ENCODE measurements around the gene HIRIP3. TPM values are rescaled to one million over a fixed set of nuclear protein-coding genes. Genes with fewer than 3 reads are reported as not detected.

The HIRIP3 gene
- total and polyA plus RNA-seq, 5 experiments from 2014 or later = 10.6 to 30.1 (median 16.6) TPM

DNA sequence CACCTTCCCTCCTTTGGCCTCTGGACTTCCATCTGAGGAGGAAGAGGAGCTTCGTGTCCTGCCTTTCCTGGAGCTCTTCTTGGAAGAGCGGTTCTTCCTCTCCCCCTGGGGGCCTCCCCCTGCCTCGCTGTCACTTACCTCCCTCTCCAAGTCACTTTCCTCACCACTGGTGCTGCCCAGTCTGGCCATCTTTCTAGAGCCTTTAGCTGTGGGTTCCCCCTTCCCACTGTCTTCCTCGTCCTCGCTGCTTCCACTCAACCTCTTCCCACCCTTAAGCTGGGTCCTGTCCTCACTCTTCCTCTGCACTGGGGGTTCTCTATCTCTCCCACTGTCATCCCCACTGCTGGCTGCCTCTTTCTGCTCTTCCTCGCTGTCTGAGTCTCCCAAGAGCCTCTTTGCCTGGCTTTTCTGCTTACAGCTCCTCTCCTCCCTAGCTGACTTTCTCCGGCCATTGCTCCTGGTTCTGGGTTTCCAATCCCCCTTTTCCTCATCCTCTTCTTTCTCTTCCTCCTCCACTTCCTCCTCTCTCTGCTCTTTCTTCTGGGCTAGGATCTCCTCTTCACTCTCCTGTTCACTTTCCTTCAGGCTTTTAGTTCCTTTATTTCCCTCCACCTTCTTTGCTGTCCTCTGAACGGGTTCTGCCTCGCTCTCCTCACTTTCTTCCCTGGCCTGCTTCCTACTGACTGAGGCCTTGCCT is 1.4 kb downstream of the HIRIP3 start:
- Mint-ChIP-seq H3K4me1 (peaks cover 26 to 40% (median 35%) of the 10 kb centered on the region in 4 donors), H3K27me3 (no peaks in the 10 kb centered on the region), H3K9me3 (no peaks in the 10 kb centered on the region), H3K36me3 (peaks cover 0 to 44% (median 2%) of the 10 kb centered on the region in 3 donors), H3K27ac (peak overlapping the region in 9 of 10 donors; percentile 19 to 93 (median 56)), H3K4me3 (peak overlapping the region; percentile 55 to 100 (median 96))
- POLR2A ChIA-PET = interaction anchor here (0.6 to 4.2 kb wide), 7 partner anchors 11 to 186 kb away, joined by 3 to 39 read pairs (median 6); partner anchors contain the start of genes KCTD13, TAOK2 and TMEM219
- no peak for ATAC-seq
- no peak for DNase-seq

- DNase-seq (no peak), ATAC-seq (no peak)
- POLR2A ChIA-PET = interaction anchor here (0.6 to 4.2 kb wide), 7 partner anchors 11 to 186 kb away, joined by 3 to 39 read pairs (median 3); partner anchors contain the start of genes KCTD13, TAOK2 and TMEM219
- Mint-ChIP-seq H3K4me3 (peak overlapping the region in 5 of 10 donors; percentile 60 to 100 (median 99)), H3K36me3 (peaks cover 0 to 45% (median 2%) of the 10 kb centered on the region in 3 donors), H3K27ac (peak overlapping the region in 2 of 10 donors; percentile 59 to 93), H3K4me1 (peaks cover 27 to 35% (median 33%) of the 10 kb centered on the region in 4 donors), H3K27me3 (no peaks in the 10 kb centered on the region), H3K9me3 (no peaks in the 10 kb centered on the region)
These were observed 2.1 kb downstream of the HIRIP3 start for GRCh38 chr16:29993191-29993902.

- no peaks in the 10 kb centered on the region for H3K9me3 Mint-ChIP-seq
- no peak for ATAC-seq
- POLR2A ChIA-PET = interaction anchor here (0.5 to 3.6 kb wide), 4 partner anchors 16 to 1726 kb away, joined by 3 to 12 read pairs (median 4); partner anchors contain the start of genes TAOK2 and TMEM219
- no peak for DNase-seq
- H3K4me3 Mint-ChIP-seq = peak overlapping the region in 7 of 10 donors; percentile 24 to 55 (median 43)
- peaks cover 0 to 45% (median 3%) of the 10 kb centered on the region in 3 donors for H3K36me3 Mint-ChIP-seq
- H3K4me1 Mint-ChIP-seq = peaks cover 27 to 37% (median 28%) of the 10 kb centered on the region in 4 donors
- H3K27me3 Mint-ChIP-seq = no peaks in the 10 kb centered on the region
- peak overlapping the region in 6 of 10 donors; percentile 8 to 84 (median 43) for H3K27ac Mint-ChIP-seq
These were observed 3.0 kb downstream of the HIRIP3 start for GRCh38 chr16:29992344-29992967.

DNA sequence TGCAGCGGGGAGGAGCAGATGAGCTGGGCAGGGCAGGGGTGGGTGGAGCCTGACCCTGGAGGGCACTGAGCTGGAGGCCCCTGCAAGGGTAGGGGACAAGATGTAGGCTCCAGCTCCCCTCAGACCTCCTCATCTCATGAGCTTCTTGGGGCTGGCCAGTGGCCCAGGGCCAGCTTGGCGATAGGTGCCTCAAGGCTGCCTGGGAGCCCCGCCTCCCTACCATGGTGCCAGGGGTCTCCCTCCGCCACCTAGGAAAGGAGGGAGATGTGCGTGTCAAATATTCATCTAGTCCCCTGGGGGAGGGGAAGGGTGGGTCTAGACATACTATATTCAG is 3.9 kb downstream of the HIRIP3 start:
- ATAC-seq = no peak
- Mint-ChIP-seq H3K9me3 (no peaks in the 10 kb centered on the region), H3K27ac (no peak overlapping the region), H3K4me3 (no peak overlapping the region), H3K36me3 (peaks cover 0 to 50% (median 4%) of the 10 kb centered on the region in 3 donors), H3K4me1 (peaks cover 22 to 30% (median 23%) of the 10 kb centered on the region in 4 donors), H3K27me3 (no peaks in the 10 kb centered on the region)
- no peak for DNase-seq
- POLR2A ChIA-PET = interaction anchor here (0.5 to 3.6 kb wide), 2 partner anchors 17 to 138 kb away, joined by 4 to 12 read pairs; partner anchors contain the start of gene TAOK2

GRCh38 chr16:29990883-29991570 is 4.4 kb downstream of the HIRIP3 start:
- H3K27ac Mint-ChIP-seq = peak overlapping the region in 1 of 10 donors; percentile 39
- H3K4me3 Mint-ChIP-seq = no peak overlapping the region
- H3K27me3 Mint-ChIP-seq = no peaks in the 10 kb centered on the region
- POLR2A ChIA-PET = interaction anchor here (3.6 kb wide), 1 partner anchor 17 kb away, joined by 12 read pairs; the partner anchor contains the start of gene TAOK2
- H3K36me3 Mint-ChIP-seq = peaks cover 0 to 55% (median 5%) of the 10 kb centered on the region in 3 donors
- peaks cover 17 to 25% (median 18%) of the 10 kb centered on the region in 4 donors for H3K4me1 Mint-ChIP-seq
- no peaks in the 10 kb centered on the region for H3K9me3 Mint-ChIP-seq
- ATAC-seq (no peak), DNase-seq (no peak)

DNA sequence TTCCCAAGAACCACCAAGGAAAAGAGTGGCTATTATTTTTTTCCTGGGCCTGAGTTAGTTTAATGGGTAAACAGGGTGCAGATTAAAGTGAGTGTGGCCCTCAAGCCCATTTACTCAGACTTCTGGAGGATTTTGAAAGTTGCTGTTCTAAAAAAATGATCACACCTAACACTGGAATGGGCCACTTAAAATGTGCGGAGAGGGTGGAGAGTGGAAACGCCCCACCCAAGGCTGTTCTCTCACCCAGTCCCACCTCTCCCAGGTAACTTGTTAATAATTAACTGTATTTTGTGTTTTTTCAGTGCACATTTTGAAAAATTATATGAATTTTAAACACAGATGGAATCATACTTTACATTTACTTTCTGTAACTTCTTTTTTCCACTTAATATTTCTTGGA is 5.4 kb downstream of the HIRIP3 start:
- no peak for ATAC-seq
- Mint-ChIP-seq H3K4me3 (no peak overlapping the region), H3K36me3 (peaks cover 0 to 62% (median 5%) of the 10 kb centered on the region in 3 donors), H3K27me3 (no peaks in the 10 kb centered on the region), H3K9me3 (no peaks in the 10 kb centered on the region), H3K4me1 (peaks cover 13 to 19% (median 15%) of the 10 kb centered on the region in 4 donors), H3K27ac (no peak overlapping the region)
- POLR2A ChIA-PET = interaction anchor here (0.6 kb wide), 2 partner anchors 29 to 30 kb away, joined by 3 to 8 read pairs; no protein-coding TSS in a partner anchor
- DNase-seq = no peak

- H3K9me3 Mint-ChIP-seq = no peaks in the 10 kb centered on the region
- DNase-seq (no peak), ATAC-seq (no peak)
- POLR2A ChIA-PET = interaction anchor here (0.6 kb wide), 1 partner anchor 28 kb away, joined by 3 read pairs; no protein-coding TSS in a partner anchor
- peaks cover 5 to 12% (median 8%) of the 10 kb centered on the region in 4 donors for H3K4me1 Mint-ChIP-seq
- no peaks in the 10 kb centered on the region for H3K27me3 Mint-ChIP-seq
- H3K27ac Mint-ChIP-seq = peak overlapping the region in 4 of 10 donors; percentile 22 to 84 (median 50)
- peaks cover 0 to 67% (median 5%) of the 10 kb centered on the region in 3 donors for H3K36me3 Mint-ChIP-seq
- no peak overlapping the region for H3K4me3 Mint-ChIP-seq
These were observed 6.1 kb downstream of the HIRIP3 start for GRCh38 chr16:29989111-29989858.

GRCh38 chr16:29988346-29989075 is 6.9 kb downstream of the HIRIP3 start:
- peak overlapping the region in 3 of 10 donors; percentile 28 to 84 (median 29) for H3K27ac Mint-ChIP-seq
- no peak overlapping the region for H3K4me3 Mint-ChIP-seq
- peaks cover 0 to 71% (median 5%) of the 10 kb centered on the region in 3 donors for H3K36me3 Mint-ChIP-seq
- peak in 1 of 10 donors; percentile 52 for DNase-seq
- no peaks in the 10 kb centered on the region for H3K9me3 Mint-ChIP-seq
- peaks cover 0 to 8% (median 2%) of the 10 kb centered on the region in 4 donors for H3K4me1 Mint-ChIP-seq
- no peak for ATAC-seq
- H3K27me3 Mint-ChIP-seq = no peaks in the 10 kb centered on the region
- POLR2A ChIA-PET = no interaction called here

- no peaks in the 10 kb centered on the region for H3K27me3 Mint-ChIP-seq
- POLR2A ChIA-PET = no interaction called here
- peaks cover 0 to 8% (median 2%) of the 10 kb centered on the region in 4 donors for H3K4me1 Mint-ChIP-seq
- H3K36me3 Mint-ChIP-seq = peaks cover 0 to 76% (median 4%) of the 10 kb centered on the region in 3 donors
- no peak overlapping the region for H3K4me3 Mint-ChIP-seq
- peak in 1 of 10 donors; percentile 45 for DNase-seq
- no peaks in the 10 kb centered on the region for H3K9me3 Mint-ChIP-seq
- peak overlapping the region in 2 of 10 donors; percentile 28 to 71 for H3K27ac Mint-ChIP-seq
- no peak for ATAC-seq
These were observed 7.9 kb downstream of the HIRIP3 start for GRCh38 chr16:29987371-29988085.

GRCh38 chr16:29986931-29987330 is 8.5 kb downstream of the HIRIP3 start:
- DNase-seq (peak in 1 of 10 donors; percentile 58), ATAC-seq (no peak)
- Mint-ChIP-seq H3K4me1 (peaks cover 0 to 8% (median 2%) of the 10 kb centered on the region in 4 donors), H3K9me3 (no peaks in the 10 kb centered on the region), H3K4me3 (no peak overlapping the region), H3K27me3 (no peaks in the 10 kb centered on the region), H3K36me3 (peaks cover 0 to 81% (median 4%) of the 10 kb centered on the region in 3 donors), H3K27ac (no peak overlapping the region)
- POLR2A ChIA-PET = interaction anchor here (1.1 kb wide), 1 partner anchor 61 kb away, joined by 3 read pairs; the partner anchor contains the start of gene KCTD13
